GM18909 (cell line): ENCODE measurements around the gene MGLL.
"Not testable (repeated sequence)": the region's sequence is repeated elsewhere in the genome, so short reads cannot be mapped to it uniquely, and the experiment has no call there.

Source experiments
- ATAC-seq: cut with Tn5 transposase; IDR thresholded peaks from one replicate; pipeline ENCODE4 v1.9.1; 2021; ENCODE audit warnings: mild to moderate bottlenecking; ENCODE audit not compliant: unreplicated experiment, poor library complexity

Gene MGLL

DNA sequence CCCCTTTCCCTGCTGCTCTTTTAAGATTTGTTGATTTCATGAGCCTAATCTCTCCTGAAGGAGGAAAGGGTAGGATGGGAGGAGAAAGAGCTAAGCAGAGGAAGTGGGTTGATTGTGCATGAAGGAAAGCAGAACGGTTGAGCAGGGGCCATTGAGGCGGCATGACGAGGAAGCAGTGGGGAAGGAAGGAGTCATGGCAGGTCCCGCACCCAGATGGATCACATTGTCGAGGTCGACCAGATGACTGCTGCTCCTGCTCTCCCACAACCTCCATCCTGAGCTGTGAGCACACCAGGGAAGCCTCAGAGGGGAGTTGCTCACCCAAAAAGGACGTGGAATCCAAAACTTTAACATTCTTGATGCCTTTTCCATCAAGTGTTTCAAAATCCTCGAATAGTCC lies 106.8 kb downstream of the MGLL start:
- ATAC-seq, result no peak

DNA sequence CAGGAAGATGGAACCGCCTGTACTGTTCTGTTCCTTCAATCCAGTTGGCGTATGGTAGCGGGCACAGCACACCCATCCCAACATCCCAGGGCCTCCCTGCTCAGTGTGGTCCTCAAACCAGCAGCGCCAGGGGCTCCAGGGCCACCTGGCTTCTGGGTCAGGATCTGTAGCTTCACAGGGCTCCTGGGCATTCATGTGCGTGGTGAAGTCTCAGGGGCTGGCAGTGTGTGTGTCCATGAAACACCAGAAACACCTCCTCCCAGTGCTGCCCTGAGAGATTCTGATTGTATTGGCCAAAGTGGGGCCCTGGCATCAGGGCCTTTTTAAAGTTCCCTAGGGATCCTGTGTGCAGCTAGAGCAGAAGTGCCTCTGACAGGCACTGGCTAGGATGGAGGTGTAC lies 107.4 kb downstream of the MGLL start:
- no peak for ATAC-seq

DNA sequence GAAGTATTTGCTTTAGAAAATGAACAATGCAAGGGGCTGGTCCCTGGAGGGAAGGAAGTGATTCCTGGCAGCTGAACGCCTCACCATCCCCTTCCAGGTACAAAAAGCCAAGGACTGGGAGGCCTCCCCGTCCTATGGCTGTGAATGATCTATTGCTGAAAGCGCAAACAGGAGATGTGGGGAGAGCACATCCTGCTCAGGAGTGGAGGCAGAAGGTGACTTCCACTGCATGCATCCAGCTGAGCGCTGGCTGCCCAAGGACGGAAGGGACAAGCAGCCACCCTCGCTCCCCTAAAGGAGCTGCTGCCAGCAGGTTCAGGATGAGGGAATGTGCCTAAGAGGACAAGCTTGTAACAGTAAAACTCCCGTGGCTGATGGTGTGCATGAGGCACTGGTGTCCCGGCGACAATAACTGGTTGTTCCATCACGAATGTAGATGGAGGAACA lies 108.2 kb downstream of the MGLL start:
- ATAC-seq, result no peak

DNA sequence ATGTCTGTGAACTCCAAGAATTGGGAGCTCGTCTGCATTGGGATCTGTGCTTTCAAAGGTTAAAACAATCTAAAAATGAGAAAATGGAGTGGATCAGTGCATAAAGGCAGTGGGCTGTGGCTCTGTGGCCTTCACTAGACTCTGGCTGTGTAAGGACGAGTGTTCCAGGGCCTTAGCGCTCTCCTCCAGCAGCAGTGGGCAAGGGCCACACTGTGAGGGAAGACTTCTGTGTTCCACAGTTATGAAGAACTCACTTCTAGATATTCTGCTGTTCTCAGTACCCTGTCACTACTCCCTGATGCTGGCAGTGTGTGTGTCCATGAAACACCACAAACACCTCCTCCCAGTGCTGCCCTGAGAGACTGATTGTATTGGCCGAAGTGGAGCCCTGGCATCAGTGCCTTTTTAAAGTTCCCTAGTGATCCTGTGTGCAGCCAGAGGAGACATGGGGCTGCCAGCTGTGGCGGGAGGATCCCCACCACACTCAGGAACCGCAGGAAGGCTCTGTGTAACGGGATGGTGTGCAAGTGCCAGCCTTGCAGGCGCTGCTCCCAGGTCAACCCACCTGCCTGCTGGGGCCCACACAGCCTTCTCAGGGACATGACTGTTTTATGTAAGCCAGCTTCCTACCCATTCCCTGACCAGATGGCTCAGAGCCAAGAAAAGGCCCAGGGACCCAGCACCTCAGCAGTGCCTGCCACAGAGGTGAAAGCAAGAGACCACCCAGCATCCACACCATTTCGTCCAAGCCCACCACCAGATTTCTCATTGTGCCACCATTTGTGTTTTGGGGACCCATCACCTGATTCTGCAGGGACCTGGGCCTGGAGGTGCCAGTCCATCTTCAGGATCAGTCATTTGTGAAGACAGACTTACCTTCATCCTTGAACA lies 109.2 kb downstream of the MGLL start:
- ATAC-seq, result no peak

DNA sequence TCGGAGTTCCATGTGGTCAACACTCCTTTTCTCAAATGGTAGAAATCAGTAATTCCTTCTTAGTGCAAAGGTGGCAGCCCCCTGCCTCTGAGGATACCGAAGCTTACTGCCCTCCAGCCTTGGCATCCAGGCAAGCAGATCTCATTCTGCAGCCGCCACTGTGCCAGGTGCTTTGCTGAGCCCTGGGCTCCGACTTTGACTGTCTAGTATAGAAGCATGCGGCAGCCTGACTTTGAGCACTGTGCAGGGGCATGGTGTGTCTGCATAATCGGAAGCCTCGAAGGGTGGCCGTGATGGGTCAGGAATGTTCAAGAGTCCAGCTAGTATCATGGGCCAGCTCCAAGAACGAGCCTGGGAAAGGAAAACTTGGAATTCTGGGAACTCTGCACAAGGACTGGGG lies 109.9 kb downstream of the MGLL start:
- ATAC-seq, result no peak

DNA sequence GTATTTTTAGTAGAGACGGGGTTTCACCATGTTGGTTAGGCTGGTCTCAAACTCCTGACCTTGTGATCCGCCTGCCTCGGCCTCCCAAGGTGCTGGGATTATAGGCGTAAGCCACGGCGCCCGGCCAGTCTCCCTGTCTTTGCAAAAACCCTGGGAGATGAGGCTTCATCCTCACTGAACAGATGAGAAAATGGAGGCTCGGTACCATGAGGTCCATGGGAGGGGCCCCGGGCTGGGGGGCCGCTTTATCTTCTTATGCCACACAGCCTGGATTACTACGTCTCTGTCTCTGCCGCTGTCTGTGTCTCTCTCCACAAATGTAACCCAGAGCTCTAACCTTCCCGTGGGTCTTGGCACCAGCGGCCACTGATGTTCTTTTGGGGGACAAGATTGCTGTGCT lies 110.4 kb downstream of the MGLL start:
- ATAC-seq, result no peak

DNA sequence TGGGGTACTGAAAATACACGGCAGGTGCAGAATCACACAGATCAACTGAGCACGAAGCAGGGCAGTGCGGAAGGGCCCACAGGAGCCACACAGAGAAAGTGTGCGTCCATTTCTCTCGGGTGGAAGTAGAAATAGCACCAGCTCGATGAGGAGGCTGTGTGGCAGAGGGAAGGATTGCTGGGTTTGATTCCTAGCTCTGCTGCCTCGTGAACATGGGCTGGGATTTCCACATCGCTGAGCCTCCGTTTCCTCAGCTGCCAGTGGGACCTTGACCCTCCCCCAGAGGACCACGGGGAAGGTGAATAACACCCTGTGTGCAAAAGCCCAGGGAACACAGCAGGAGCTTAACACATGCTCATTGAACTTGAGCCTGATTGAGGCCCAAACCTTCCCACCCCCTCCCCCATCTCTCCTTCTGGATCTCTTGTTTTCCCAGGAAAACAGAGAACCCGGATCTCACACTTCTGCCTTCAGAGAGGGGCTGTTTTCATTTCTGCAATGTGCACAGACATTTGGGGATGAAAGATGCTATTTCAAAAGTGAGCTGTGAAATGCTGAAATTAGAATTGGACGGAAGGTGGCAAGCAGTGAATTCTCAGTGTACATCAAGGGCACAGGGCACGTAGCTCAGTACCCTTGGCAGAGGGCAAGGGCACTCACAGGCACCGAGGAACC lies 111.2 kb downstream of the MGLL start:
- no peak for ATAC-seq

DNA sequence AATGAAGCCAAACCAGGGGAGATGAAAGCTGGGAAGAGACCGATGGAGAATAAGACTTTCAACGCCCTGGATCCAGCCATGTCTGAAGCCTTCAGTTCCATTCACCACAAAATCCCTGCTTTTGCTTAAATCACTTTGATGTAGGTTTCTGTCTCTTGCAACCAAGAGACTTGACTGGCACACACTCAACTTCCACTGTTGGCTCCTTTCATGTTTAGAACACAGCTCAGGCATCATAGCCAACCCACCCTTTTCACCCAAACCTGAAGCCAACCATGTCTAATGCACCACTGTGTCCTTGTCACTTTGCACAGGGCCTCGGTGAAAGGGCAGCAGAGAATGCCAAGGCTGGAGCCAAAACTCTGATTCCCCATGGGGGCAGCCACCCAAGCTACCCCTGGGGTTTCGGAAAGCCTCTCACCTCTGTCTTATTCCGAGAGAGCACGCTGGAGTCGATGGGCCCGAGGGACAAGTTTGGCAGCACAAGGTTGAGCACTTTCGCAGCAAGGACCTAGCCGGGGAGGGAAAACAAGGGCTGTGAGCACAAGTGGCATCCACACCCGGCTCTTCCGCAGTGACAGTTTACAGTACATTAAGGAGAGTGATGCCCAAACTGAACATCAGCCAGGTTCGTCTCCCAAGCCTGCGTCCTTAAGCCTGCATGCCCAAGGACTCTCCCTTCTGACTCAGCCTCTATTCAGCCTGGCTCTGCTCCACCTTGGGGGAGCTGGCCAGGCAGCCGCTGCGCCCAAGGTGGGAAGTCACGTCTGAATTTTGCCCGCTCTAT lies 112.0 kb downstream of the MGLL start:
- no peak for ATAC-seq

DNA sequence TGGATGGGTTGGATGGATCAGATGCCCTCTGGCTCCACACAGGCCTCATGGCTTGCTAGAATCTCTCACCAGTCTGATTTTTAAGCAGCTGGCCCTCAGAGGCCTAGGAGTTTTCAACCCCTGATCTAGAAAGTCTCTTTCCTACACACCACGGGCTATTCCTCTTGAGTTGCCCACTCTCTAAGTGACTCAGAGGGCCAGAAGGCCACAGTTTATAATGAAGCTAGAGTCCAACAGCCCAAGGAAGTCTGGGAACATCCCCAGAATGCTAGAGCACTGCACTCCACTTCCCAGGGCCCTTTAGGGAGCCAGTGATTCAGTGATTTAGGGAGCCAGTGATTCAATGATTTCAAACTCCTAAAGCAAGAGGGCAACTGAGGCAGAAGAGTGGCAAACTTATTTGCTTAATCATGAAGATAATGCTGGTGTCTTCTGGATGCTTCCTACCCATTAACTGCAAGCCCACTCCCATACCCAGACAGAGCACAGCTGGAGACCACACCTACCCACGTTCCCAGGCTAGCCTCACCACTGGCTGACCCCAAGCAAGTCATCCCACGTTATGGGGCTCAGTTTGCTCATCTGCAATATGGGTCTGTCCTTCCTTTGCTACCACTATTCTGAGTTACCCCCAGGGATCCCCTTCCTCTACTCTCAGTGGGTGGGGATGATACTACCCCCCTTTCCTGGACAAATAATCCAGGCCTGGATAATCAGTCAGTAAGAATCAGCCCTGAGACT lies 112.8 kb downstream of the MGLL start:
- no peak for ATAC-seq

DNA sequence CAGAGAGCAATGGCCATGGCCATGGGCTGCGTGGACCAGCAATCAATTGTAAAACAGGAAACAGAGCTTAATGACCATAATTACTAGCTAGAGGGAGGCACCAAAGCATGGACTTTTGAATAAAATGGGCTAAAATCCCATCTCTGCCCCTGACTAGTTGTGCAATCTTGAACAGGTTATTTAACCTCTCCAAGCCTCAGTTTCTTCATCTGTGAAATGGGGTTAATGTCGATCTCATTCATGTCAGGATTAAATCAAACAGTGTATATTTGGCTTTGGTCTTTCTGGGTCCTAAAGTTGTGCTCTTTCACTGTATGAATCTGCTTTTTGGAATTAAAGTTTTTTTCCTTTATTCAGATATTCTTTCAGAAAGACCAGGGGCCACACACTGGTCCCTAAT lies 113.5 kb downstream of the MGLL start:
- ATAC-seq, result no peak

DNA sequence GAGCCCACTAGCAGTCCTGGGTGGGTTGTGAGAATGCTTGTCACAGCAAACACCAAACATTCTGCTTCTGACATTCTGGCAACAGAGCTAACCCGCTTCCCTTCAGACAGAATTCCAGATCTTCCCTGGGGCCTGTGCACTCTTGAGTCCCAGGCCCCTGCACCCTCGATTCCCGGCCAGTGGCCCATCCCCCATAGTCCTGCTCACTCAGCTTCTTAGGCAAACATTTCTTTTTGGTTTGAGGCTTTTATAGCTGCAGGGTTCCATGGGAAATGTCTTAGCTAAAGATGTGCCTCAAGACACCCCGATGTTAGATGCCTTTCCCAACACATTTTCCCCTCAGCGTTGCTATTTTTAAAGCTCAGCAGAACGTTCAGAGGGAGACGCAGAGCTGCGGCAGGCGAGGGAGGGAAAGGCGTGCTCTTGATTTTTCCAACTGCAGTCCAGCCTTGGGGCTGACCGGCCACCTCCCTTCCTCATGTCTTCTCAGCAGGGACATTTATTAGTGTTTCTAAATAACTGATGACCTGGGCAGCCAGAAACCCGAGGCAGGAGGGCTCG lies 114.4 kb downstream of the MGLL start:
- ATAC-seq, result no peak

DNA sequence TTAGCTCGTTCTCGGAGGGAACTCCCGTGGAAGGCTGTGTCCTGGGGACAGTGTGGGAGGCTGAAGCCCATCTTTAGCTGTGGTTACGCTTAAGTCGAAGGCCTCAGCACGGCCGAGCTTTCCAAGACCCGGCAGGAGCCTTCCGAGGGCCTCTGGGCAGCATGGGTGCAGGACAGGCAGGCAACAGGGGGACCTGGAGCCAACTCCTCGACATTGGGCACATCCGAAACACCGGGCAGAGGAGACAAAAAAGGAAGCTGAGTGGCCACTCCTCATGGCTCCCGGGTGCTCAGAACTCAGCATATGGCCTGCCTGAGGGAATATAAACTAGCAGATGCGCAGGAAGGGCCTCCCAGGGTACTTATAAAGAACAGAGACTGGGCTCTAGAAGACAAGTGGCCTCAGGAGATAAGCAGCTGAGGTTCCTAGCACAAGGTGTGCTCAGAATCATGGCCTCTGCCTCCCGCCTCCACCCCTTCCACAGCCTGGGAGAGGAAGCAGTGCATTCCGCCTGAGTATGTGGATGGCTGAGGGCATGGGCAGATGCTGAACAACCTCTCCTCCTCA lies 115.4 kb downstream of the MGLL start:
- ATAC-seq, result no peak

DNA sequence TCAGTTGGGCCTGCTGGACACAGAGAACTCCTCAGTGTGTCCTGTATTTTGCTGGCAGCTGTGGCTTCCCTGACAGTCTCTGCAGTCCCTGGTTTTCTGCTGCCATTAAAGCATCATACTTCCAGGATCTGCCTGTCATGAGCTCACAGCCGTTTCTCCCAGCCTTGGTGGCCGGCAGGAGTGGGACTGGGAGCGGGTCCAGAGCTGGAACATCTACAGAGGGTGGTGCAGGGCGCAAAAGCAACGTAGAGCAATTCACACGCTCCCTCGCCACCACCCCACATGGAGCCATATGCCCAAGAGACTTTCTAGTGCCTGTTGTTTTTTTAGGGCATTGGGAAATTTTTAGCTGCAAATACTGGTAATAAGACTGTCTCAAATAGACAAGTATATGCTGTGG lies 116.0 kb downstream of the MGLL start:
- no peak for ATAC-seq

DNA sequence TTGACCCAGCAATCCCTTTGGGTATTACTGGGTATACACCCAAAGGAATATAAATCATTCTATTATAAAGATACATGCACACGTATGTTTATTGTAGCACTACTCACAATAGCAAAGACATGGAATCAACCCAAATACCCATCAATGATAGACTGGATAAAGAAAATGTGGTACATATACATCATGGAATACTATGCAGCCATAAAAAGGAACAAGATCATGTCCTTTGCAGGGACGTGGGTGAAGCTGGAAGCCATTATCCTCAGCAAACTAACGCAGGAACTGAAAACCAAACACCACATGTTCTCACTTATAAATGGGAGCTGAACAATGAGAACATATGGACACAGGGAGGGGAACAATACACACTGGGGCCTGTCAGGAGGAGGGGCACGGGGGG lies 117.5 kb downstream of the MGLL start:
- not testable (repeated sequence) for ATAC-seq

DNA sequence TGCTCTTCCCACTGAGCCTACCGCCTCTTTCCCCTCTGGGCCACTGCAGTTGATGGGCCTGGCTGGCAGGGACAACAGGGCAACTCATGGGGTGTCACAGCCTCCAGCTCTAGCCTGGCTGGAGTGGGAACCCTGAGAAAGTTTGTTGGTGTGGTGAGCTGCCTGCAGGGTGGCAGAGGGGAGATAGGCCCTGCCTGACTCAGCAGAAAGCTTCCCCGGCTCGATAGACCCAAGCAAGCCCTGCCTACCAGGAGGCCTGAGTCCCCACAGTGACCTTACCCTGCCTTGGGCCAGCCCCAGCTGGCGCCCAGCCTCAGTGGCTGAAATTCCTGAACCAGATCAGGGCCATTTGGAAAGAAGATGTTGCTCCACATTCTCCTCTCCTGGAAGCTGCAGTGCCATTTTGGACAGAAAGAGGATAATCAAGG lies 120.2 kb downstream of the MGLL start:
- ATAC-seq, result no peak

DNA sequence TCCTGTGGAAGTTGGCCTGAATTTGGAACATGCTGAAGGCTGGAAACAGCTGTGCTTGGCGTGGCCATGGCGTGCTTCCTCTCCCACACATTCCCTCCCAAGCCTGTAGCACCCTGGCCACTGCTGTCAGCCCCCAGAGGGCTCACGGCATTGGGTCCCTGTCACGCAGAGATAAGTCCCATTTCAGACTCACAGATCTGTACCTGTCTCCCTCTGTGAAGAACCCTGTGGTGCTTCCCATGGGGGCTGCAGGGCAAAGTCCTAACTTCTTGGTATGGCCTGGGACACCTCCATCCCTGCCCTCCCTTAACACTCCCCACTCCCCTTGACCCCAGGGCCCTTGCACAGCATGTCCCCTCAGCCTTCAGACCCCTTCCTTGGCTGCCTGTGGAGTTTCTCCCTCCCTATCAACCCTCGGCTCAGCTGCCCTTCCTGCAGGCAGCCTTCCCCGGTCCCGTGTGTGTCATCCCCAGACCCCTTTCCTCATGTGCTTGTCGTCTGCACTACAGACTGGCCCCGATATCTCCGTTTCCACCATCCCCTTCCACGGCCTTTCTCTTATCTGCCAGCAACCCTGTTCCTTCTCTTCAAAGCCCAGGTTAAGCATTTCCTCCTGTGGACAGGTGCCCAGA lies 120.9 kb downstream of the MGLL start:
- ATAC-seq, result no peak

DNA sequence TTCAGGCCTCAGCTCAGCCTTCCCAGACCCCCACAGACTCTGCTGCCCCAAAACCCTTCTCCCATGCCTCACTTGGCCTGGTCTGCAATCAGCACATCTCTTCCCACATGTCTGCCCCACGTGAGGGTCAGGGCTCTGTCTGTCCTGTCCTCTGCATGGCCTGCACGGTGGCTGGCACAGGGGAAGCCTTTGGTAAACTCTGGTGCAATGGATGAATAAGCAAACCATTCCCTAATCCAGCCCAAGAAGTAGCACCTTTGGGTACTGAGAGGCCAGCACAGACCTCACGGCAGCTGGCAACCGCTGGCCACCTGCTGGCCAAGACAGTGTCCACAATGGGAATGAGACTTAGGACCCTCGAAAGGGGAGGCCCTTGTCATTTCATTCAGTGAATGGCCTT lies 121.9 kb downstream of the MGLL start:
- ATAC-seq, result no peak

DNA sequence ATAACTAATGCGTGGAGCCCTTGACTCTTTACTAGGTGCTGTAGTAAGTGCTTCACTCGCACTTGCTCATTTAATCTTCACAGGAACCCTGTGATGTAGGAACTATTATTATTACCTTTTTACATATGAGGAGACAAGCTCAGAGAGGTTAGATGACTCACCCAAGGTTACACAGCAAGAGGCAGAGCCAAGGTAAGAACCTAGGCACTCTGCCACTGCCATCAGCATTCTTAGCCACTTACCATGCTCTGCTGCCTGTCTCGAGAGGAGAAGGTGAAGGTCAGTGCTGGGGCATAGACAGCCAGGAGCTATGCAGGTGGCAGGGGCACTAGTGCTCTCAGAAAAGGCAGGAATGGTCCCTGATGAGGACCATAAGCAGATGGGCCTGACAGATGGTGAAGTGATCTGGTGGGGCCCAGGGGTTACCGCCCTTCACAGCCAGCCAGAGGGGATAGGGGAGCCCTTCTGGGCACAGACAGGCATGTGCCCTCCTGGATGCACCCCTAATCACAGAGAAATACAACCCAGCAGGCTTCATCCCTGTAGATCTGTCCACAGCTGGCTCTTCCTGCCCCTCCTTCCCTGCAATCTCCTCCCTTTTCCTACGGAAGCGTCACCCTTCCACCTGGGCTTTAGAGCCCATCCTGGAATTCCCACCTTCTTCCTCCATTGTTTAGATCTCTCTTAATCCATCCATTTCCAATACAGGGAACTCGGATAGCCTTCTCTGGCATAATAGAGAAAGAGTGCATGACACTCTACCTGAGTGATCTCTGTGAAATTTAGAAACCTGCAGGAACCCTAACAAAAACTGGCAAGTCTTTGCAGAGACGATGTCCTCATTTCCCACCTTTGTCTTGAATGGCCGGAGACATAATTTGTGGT lies 122.7 kb downstream of the MGLL start:
- ATAC-seq, result no peak
